Breast epithelium (tissue), 3 donors: Measurements from ENCODE around the gene LIN7C.

Experiments used
- CTCF ChIP-seq, 3 donors: fragments of 450-650 bp; IDR thresholded peaks; one replicate each; pipeline ENCODE4 v1.5.1; 2016 to 2017; ENCODE audit warnings: antibody characterized with exemption in 3 of 3, mild to moderate bottlenecking in 3 of 3, moderate library complexity in 3 of 3
- POLR2A ChIP-seq: fragments of 450-650 bp; IDR thresholded peaks from one replicate; pipeline ENCODE4 v1.6.1; 2016; ENCODE audit warnings: antibody characterized with exemption, mild to moderate bottlenecking, moderate library complexity

- no peak for TF ChIP-seq POLR2A
- TF ChIP-seq CTCF (IDR thresholded peaks at IDR 0.05) = no peak
Measured at GRCh38 chr11:27471589-27472397, 34.8 kb downstream of the LIN7C start.
